ENCODE data around the gene ST14.

GRCh38 chr11:130129922-130130321, 29.7 kb upstream of the ST14 start:
- TF ChIP-seq CTCF (IDR thresholded peaks at IDR 0.05) (no peak), POLR2A (IDR thresholded peaks at IDR 0.05) (no peak)

All from Peyer's patch (tissue), 4 donors.